WERI-Rb-1 (cell line): ENCODE data around the gene KIAA1958.
"Not testable (repeated sequence)": the region's sequence is repeated elsewhere in the genome, so short reads cannot be mapped to it uniquely, and the experiment has no call there.

Experiments used
- DNase-seq: peaks from one replicate; pipeline ENCODE4 v3.0.0-alpha.2; 2020
- H3K27ac ChIP-seq: fragments of 250-450 bp; sonication (Bioruptor Pico); 2 replicates; pipeline ENCODE4 v1.5.1; 2020; ENCODE audit warnings: mild to moderate bottlenecking, moderate library complexity
- H3K27me3 ChIP-seq: fragments of 250-450 bp; sonication (Bioruptor Pico); 2 replicates; pipeline ENCODE4 v1.5.1; 2021; ENCODE audit warnings: mild to moderate bottlenecking, low read depth, moderate library complexity; ENCODE audit not compliant: insufficient read depth, severe bottlenecking
- H3K36me3 ChIP-seq: fragments of 250-450 bp; sonication (Bioruptor Pico); 2 replicates; pipeline ENCODE4 v1.5.1; 2020; ENCODE audit warnings: mild to moderate bottlenecking, moderate library complexity
- H3K4me3 ChIP-seq: 2 replicates; pipeline ENCODE4 v1.5.1; 2011; ENCODE audit warnings: low read depth, mild to moderate bottlenecking, control low read depth, low read length
- H3K9me3 ChIP-seq: fragments of 250-450 bp; sonication (Bioruptor Pico); 2 replicates; pipeline ENCODE4 v1.5.1; 2021; ENCODE audit warnings: mild to moderate bottlenecking, moderate library complexity; ENCODE audit not compliant: severe bottlenecking
- TF ChIP-seq, protein P1 (sequence below): IDR thresholded peaks from 2 replicates; pipeline ENCODE4 v1.5.1; 2011; ENCODE audit warnings: low read depth, mild to moderate bottlenecking, control low read depth, inconsistent platforms, low read length

KIAA1958 gene

DNA sequence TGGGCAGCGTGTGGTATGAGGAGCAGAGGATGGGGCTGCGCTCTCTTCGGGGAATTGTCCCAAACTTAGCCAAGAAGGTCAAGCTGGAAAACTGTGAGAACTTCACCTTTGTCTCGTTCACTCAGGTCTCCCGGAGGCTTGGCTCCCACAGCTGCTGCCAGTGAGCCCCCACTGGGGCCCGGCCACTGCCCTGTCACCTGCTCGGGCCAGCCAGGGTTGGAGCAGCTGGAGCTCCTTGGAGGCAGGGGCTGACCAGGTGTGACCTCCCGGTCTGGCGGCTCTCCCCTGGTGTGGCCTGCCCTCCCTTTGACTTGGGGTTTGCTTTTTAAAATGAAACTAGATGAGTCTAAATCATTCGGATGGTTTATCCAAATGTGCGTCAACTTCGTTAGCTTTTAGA, 173.3 kb downstream of the KIAA1958 start:
- Histone ChIP-seq H3K36me3 (peaks cover 34% of the 10 kb centered on the region), H3K9me3 (no peaks in the 10 kb centered on the region), H3K27ac (no peak overlapping the region), H3K27me3 (no peaks in the 10 kb centered on the region), H3K4me3 (no peak overlapping the region)
- no peak for DNase-seq
- TF ChIP-seq, protein P1, sequence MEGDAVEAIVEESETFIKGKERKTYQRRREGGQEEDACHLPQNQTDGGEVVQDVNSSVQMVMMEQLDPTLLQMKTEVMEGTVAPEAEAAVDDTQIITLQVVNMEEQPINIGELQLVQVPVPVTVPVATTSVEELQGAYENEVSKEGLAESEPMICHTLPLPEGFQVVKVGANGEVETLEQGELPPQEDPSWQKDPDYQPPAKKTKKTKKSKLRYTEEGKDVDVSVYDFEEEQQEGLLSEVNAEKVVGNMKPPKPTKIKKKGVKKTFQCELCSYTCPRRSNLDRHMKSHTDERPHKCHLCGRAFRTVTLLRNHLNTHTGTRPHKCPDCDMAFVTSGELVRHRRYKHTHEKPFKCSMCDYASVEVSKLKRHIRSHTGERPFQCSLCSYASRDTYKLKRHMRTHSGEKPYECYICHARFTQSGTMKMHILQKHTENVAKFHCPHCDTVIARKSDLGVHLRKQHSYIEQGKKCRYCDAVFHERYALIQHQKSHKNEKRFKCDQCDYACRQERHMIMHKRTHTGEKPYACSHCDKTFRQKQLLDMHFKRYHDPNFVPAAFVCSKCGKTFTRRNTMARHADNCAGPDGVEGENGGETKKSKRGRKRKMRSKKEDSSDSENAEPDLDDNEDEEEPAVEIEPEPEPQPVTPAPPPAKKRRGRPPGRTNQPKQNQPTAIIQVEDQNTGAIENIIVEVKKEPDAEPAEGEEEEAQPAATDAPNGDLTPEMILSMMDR: no peak

DNA sequence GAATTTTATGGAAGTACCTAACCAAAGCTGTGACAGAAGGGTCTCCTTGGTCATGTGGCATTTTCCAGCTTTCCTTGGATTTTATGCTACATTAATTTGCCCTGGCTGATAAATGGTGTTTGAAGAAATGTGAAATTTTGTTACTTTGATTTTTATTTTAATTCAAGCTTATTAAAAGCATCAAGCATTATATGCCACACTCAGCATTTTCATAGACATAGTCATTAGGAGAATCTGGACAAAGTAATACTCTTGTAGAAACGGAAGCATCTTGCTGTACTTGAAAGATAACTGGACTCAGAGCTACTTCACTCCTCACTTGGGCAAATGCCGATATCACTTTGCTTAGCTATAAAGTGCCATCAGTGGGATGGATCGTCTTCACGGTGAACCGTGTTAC, 177.1 kb downstream of the KIAA1958 start:
- Histone ChIP-seq H3K4me3 (no peak overlapping the region), H3K27ac (no peak overlapping the region), H3K27me3 (no peaks in the 10 kb centered on the region), H3K36me3 (peaks cover 26% of the 10 kb centered on the region), H3K9me3 (no peaks in the 10 kb centered on the region)
- DNase-seq: no peak
- TF ChIP-seq, protein P1: no peak

DNA sequence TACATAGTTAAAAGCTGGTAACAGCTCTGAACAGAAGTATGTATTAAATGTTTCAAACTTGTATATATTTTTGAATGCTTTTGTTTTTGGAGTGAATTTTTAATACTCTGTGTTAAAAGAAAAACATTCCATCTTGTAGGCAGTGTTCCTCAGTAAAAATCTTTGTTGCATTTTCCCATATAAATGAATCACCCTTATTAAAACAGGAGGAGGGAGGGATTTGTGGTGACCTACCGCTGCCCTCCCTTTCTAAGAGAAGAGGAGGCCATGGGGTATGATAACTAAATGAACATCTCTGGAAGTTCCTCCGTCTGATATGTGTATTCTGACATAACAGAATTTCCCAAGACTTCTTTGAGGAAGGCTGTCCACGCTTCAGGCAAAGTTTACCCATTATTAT, 177.9 kb downstream of the KIAA1958 start:
- Histone ChIP-seq H3K27ac (no peak overlapping the region), H3K27me3 (no peaks in the 10 kb centered on the region), H3K9me3 (no peaks in the 10 kb centered on the region), H3K4me3 (no peak overlapping the region), H3K36me3 (peaks cover 20% of the 10 kb centered on the region)
- TF ChIP-seq, protein P1: no peak
- no peak for DNase-seq

DNA sequence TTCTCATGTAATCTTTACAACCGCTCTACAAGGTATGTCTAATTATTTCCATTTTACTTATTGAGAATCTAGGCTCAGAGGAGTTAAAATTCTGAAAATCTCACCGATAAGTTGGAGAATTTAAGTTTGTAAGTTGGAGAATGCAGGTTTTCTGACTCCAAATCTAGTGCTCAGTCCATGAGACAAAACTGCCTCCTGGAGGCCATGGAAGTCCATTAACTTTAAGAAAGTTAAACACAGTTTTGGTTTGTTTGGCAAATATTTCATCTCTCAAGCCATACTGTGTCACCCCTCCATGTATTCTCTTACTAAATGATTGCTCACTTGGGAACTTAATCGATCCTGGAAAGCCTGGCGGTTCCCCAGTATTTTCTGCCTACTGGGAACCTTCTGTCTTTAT, 178.7 kb downstream of the KIAA1958 start:
- no peaks in the 10 kb centered on the region for H3K9me3 ChIP-seq
- no peaks in the 10 kb centered on the region for H3K27me3 ChIP-seq
- DNase-seq: no peak
- no peak overlapping the region for H3K4me3 ChIP-seq
- no peak overlapping the region for H3K27ac ChIP-seq
- TF ChIP-seq, protein P1: peak; percentile 34
- H3K36me3 ChIP-seq: peaks cover 12% of the 10 kb centered on the region

DNA sequence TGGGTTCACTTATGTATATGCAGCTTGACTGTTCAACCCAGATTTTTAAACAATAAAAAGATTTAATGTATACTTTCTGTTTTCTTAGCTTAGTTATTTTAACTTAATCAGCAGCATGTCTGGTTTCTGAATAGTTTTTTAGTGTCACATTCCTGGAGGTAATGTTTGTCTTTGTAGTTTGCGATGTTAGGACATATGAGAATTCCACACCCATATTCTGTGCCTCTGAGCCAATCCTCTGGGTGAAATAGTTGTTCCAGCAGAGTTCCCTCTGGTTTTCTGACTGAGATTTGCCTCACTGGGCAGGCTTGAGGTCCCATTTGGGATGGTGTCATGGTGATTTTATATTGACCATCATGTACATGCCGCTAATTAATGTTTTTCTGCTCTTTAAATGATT, 182.7 kb downstream of the KIAA1958 start:
- H3K27ac ChIP-seq: no peak overlapping the region
- TF ChIP-seq, protein P1: no peak
- no peaks in the 10 kb centered on the region for H3K27me3 ChIP-seq
- H3K4me3 ChIP-seq: no peak overlapping the region
- no peaks in the 10 kb centered on the region for H3K36me3 ChIP-seq
- DNase-seq: no peak
- peaks cover 6% of the 10 kb centered on the region for H3K9me3 ChIP-seq

DNA sequence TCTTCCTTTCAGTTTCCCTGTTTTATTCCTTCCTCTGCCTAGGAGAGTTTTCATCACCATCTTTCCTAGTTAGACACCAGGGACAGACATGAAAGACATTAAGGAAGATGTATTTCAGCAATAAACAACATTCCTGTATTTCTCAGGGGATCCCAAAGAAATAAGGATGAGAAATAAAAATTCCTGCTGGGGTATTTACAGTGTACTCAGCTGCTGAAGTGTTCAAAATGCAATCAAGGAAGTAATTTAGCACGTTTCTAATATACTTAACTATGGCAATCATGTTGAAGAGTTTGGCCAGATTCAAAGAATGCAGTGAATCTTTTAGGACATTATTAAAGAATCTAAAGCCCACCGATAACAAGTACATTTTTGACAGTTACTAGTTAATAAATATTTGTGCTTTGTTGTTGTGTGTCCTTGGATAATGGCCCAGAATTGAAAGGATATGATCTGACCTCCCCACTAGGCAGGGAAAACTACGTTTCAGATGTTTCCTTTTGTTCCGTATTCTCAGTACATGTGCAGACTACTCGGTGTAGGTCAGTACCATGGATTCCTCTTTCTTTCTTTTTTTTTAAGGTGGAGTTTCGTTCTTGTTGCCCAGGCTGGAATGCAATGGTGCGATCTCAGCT, 184.5 kb downstream of the KIAA1958 start:
- peaks cover 8% of the 10 kb centered on the region for H3K9me3 ChIP-seq
- H3K36me3 ChIP-seq: no peaks in the 10 kb centered on the region
- H3K4me3 ChIP-seq: no peak overlapping the region

DNA sequence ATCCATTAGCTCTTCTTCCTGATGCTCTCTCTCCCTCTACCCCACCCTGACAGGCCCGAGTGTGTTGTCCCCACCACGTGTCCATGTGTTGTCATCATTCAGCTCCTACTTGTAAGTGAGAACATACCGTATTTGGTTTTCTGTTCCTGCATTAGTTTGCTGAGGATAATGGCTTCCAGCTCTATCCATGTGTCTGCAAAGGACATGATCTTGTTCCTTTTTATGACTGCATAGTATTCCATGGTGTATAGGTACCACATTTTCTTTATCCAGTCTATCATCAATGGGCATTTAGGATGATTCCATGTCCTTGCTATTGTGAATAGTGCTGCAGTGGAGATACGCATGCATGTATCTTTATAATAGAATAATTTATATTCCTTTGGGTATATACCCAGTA, 186.6 kb downstream of the KIAA1958 start:
- not testable (repeated sequence) for H3K36me3 ChIP-seq, DNase-seq, H3K4me3 ChIP-seq, H3K27me3 ChIP-seq, H3K27ac ChIP-seq
- peaks cover 21% of the 10 kb centered on the region for H3K9me3 ChIP-seq

More for the DNA sequence above, 184.5 kb downstream of the KIAA1958 start:
- H3K27me3 ChIP-seq: no peaks in the 10 kb centered on the region
- TF ChIP-seq, protein P1: no peak
- no peak overlapping the region for H3K27ac ChIP-seq
- DNase-seq: no peak
